H9 (cell line): ENCODE data around the gene VARS1. TPM values are rescaled to one million over a fixed set of nuclear protein-coding genes. Genes with fewer than 3 reads are reported as not detected.

Experiments used
- DNase-seq: peaks from one replicate; pipeline ENCODE4 v3.0.0-alpha.2; 2017
- H2AFZ ChIP-seq: one replicate; pipeline ENCODE4 v1.6.1; 2013; ENCODE audit warnings: mild to moderate bottlenecking, low read length, control low read depth, moderate library complexity
- H2AK5ac ChIP-seq: 2 replicates; pipeline ENCODE4 v1.6.1; 2013; ENCODE audit warnings: low read length, control low read depth, mixed read lengths; ENCODE audit not compliant: insufficient read length
- H2BK120ac ChIP-seq: one replicate; pipeline ENCODE4 v1.6.1; 2013; ENCODE audit warnings: low read depth, mild to moderate bottlenecking, low read length, control low read depth, inconsistent platforms; ENCODE audit not compliant: poor library complexity, severe bottlenecking
- H2BK12ac ChIP-seq: 2 replicates; pipeline ENCODE4 v1.6.1; 2013; ENCODE audit warnings: low read length, control low read depth, mixed read lengths, low read depth; ENCODE audit not compliant: insufficient read length
- H2BK15ac ChIP-seq: 2 replicates; pipeline ENCODE4 v1.6.1; 2013; ENCODE audit warnings: low read depth, low read length, control low read depth
- H2BK20ac ChIP-seq: one replicate; pipeline ENCODE4 v1.6.1; 2013; ENCODE audit warnings: low read depth, mild to moderate bottlenecking, low read length, control low read depth, inconsistent platforms; ENCODE audit not compliant: poor library complexity, severe bottlenecking
- H2BK5ac ChIP-seq: 2 replicates; pipeline ENCODE4 v1.6.1; 2013; ENCODE audit warnings: low read length, control low read depth, mixed read lengths; ENCODE audit not compliant: insufficient read length
- H3K14ac ChIP-seq: 2 replicates; pipeline ENCODE4 v1.6.1; 2013; ENCODE audit warnings: low read length, control low read depth; ENCODE audit not compliant: insufficient read depth
- H3K18ac ChIP-seq: 2 replicates; pipeline ENCODE4 v1.6.1; 2013; ENCODE audit warnings: low read depth, mild to moderate bottlenecking, mixed read lengths, low read length, control low read depth; ENCODE audit not compliant: insufficient read length
- H3K23ac ChIP-seq: 2 replicates; pipeline ENCODE4 v1.6.1; 2013; ENCODE audit warnings: low read length, control low read depth, mixed read lengths, low read depth; ENCODE audit not compliant: insufficient read length
- H3K23me2 ChIP-seq: 2 replicates; pipeline ENCODE4 v1.6.1; 2013; ENCODE audit warnings: low read depth, mild to moderate bottlenecking, mixed read lengths, low read length, control low read depth; ENCODE audit not compliant: insufficient read length, poor library complexity, severe bottlenecking
- H3K27ac ChIP-seq: 2 replicates; pipeline ENCODE4 v1.5.1; 2013; ENCODE audit warnings: low read length, control low read depth, mixed read lengths, low read depth; ENCODE audit not compliant: insufficient read length
- H3K27me3 ChIP-seq: 2 replicates; pipeline ENCODE4 v1.6.1; 2013; ENCODE audit warnings: low read length, control low read depth, inconsistent platforms; ENCODE audit not compliant: insufficient read depth
- H3K4ac ChIP-seq: 2 replicates; pipeline ENCODE4 v1.6.1; 2013; ENCODE audit warnings: low read depth, mild to moderate bottlenecking, control low read depth, inconsistent platforms, low read length, moderate library complexity
- H3K4me1 ChIP-seq: 2 replicates; pipeline ENCODE4 v1.6.1; 2013; ENCODE audit warnings: low read length, control low read depth, inconsistent platforms; ENCODE audit not compliant: insufficient read depth
- H3K4me2 ChIP-seq: 2 replicates; pipeline ENCODE4 v1.6.1; 2013; ENCODE audit warnings: low read length, control low read depth, mixed read lengths; ENCODE audit not compliant: insufficient read length, insufficient read depth
- H3K56ac ChIP-seq: 2 replicates; pipeline ENCODE4 v1.6.1; 2013; ENCODE audit warnings: low read depth, mild to moderate bottlenecking, mixed read lengths, low read length, control low read depth; ENCODE audit not compliant: insufficient read length
- H3K79me1 ChIP-seq: 2 replicates; pipeline ENCODE4 v1.6.1; 2013; ENCODE audit warnings: low read depth, mild to moderate bottlenecking, moderate library complexity, low read length, control low read depth, inconsistent platforms; ENCODE audit not compliant: insufficient read depth, poor library complexity, severe bottlenecking
- H3K79me2 ChIP-seq: 2 replicates; pipeline ENCODE4 v1.6.1; 2013; ENCODE audit warnings: low read length, control low read depth, inconsistent platforms; ENCODE audit not compliant: insufficient read depth
- H3K9ac ChIP-seq: 2 replicates; pipeline ENCODE4 v1.6.1; 2013; ENCODE audit warnings: low read length, control low read depth, mixed read lengths; ENCODE audit not compliant: insufficient read length; ENCODE audit errors: extremely low read depth
- H3K9me3 ChIP-seq: one replicate; pipeline ENCODE4 v1.6.1; 2013; ENCODE audit warnings: low read depth, low read length, inconsistent platforms; ENCODE audit not compliant: control insufficient read depth
- H3T11ph ChIP-seq: one replicate; pipeline ENCODE4 v1.6.1; 2013; ENCODE audit warnings: mild to moderate bottlenecking, low read length, control low read depth, inconsistent platforms
- H4K20me1 ChIP-seq: one replicate; pipeline ENCODE4 v1.6.1; 2013; ENCODE audit not compliant: control insufficient read depth, insufficient read length, insufficient read depth
- H4K5ac ChIP-seq: 2 replicates; pipeline ENCODE4 v1.6.1; 2013; ENCODE audit warnings: low read depth, mild to moderate bottlenecking, mixed read lengths, low read length, control low read depth; ENCODE audit not compliant: insufficient read length
- H4K8ac ChIP-seq: replicated peaks from 2 replicates; pipeline ENCODE4 v1.6.1; 2013; ENCODE audit warnings: low read length, control low read depth, mixed read lengths, low read depth; ENCODE audit not compliant: insufficient read length
- H4K91ac ChIP-seq: 2 replicates; pipeline ENCODE4 v1.6.1; 2013; ENCODE audit warnings: low read depth, mild to moderate bottlenecking, moderate library complexity, mixed read lengths, low read length, control low read depth; ENCODE audit not compliant: insufficient read length
- H3K27ac Mint-ChIP-seq, 3 experiments: 2 replicates in 2 of 3; 3 replicates in 1 of 3; pipeline ENCODE4 v1.8.0; 2020 to 2021; ENCODE audit warnings: mixed read lengths in 3 of 3, mild to moderate bottlenecking in 1 of 3, moderate library complexity in 1 of 3
- H3K27me3 Mint-ChIP-seq: 2 replicates; pipeline ENCODE4 v1.8.0; 2021; ENCODE audit warnings: low read depth, mild to moderate bottlenecking, moderate library complexity, mixed read lengths
- H3K36me3 Mint-ChIP-seq, 3 experiments: 2 replicates in 2 of 3; 3 replicates in 1 of 3; pipeline ENCODE4 v1.8.0; 2020 to 2021; ENCODE audit warnings: low read depth in 3 of 3, mixed read lengths in 3 of 3; ENCODE audit not compliant: insufficient read depth in 1 of 3
- H3K4me1 Mint-ChIP-seq, 2 experiments: 2 replicates each; pipeline ENCODE4 v1.8.0; 2020; ENCODE audit warnings: mixed read lengths in 2 of 2
- H3K4me3 Mint-ChIP-seq, 2 experiments: 2 replicates in 1 of 2; 3 replicates in 1 of 2; pipeline ENCODE4 v1.8.0; 2020 to 2021; ENCODE audit warnings: mild to moderate bottlenecking in 2 of 2, mixed read lengths in 2 of 2, moderate library complexity in 1 of 2
- H3K9me3 Mint-ChIP-seq, 2 experiments: 2 replicates in 1 of 2; 3 replicates in 1 of 2; pipeline ENCODE4 v1.8.0; 2020; ENCODE audit warnings: mild to moderate bottlenecking in 2 of 2, mixed read lengths in 2 of 2, moderate library complexity in 1 of 2
- WGBS: extraction: QIAGEN DNeasy Blood & Tissue Kit; methylation state at CpG from one replicate; pipeline ENCODE4 v1.1.7; 2013; ENCODE audit warnings: missing lambda C conversion rate, low lambda C conversion rate, mixed read lengths; ENCODE audit not compliant: insufficient read length; ENCODE audit errors: extremely low coverage; 5-methylcytosine and 5-hydroxymethylcytosine counted together
- total RNA-seq: library from RNA; stranded (reverse); gene quantifications from 2 replicates; pipeline ENCODE4 v1.2.1, GENCODE V29; 2021
- TF ChIP-seq, protein P1 (sequence below): fragments of 200-600 bp; sonication (generic); conservative IDR thresholded peaks from 3 replicates; pipeline ENCODE4 v1.8.0; 2021; ENCODE audit warnings: antibody characterized with exemption, mild to moderate bottlenecking

The VARS1 gene
- total RNA-seq, 1 experiment from 2014 or later = 154 TPM

DNA sequence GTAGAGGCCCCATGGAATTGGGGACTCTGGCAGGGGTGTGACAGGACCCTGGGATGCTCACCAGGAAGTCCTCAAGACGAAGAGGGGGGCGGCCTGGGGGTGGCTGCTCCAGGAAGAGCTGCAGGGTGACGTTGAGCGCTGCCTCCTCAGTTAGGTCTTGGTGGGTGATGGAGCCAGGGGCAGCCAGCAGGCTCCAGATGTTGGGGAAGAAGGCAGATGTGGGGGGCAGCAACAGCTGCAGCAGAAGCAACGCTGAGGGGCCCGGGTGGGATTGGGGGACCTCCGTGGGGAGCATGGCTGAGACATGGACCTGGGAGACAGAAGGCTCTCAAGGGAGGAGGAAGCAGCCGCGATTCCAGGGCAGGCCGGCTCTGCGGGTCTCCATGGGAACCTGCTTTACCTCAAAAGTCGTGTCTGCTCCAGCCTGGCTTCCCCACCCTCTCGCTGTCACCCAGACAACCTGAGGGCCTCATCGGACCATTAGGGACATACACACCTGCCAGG is 19.0 kb downstream of the VARS1 start:
- no peak overlapping the region for H4K91ac ChIP-seq
- H3K4me2 ChIP-seq = no peak overlapping the region
- DNase-seq = no peak
- no peak overlapping the region for H2AFZ ChIP-seq
- H3K36me3 Mint-ChIP-seq = peaks cover 22 to 39% (median 24%) of the 10 kb centered on the region in 3 experiments; a peak in 6 of 7 replicates
- no peak overlapping the region for H3K18ac ChIP-seq
- H2BK20ac ChIP-seq = no peak overlapping the region
- no peak overlapping the region for H4K8ac ChIP-seq
- H3K23ac ChIP-seq = no peak overlapping the region
- H4K20me1 ChIP-seq = no peaks in the 10 kb centered on the region
- no peak overlapping the region for H2BK120ac ChIP-seq
- no peak overlapping the region for H3K14ac ChIP-seq
- no peak overlapping the region for H2BK5ac ChIP-seq
- H2BK15ac ChIP-seq = no peak overlapping the region
- H3K27ac Mint-ChIP-seq = peak overlapping the region in 2 of 3 experiments; percentile 52 to 61; a peak in 2 of 7 replicates
- H3K79me1 ChIP-seq = no peaks in the 10 kb centered on the region
- H3K27me3 ChIP-seq = no peaks in the 10 kb centered on the region
- TF ChIP-seq, protein P1, sequence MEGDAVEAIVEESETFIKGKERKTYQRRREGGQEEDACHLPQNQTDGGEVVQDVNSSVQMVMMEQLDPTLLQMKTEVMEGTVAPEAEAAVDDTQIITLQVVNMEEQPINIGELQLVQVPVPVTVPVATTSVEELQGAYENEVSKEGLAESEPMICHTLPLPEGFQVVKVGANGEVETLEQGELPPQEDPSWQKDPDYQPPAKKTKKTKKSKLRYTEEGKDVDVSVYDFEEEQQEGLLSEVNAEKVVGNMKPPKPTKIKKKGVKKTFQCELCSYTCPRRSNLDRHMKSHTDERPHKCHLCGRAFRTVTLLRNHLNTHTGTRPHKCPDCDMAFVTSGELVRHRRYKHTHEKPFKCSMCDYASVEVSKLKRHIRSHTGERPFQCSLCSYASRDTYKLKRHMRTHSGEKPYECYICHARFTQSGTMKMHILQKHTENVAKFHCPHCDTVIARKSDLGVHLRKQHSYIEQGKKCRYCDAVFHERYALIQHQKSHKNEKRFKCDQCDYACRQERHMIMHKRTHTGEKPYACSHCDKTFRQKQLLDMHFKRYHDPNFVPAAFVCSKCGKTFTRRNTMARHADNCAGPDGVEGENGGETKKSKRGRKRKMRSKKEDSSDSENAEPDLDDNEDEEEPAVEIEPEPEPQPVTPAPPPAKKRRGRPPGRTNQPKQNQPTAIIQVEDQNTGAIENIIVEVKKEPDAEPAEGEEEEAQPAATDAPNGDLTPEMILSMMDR = no peak
- H2BK12ac ChIP-seq = no peak overlapping the region
- H3K9me3 Mint-ChIP-seq = no peaks in the 10 kb centered on the region
- H3K79me2 ChIP-seq = no peaks in the 10 kb centered on the region
- H3T11ph ChIP-seq = no peak overlapping the region
- H3K23me2 ChIP-seq = no peaks in the 10 kb centered on the region
- no CpG with 5 or more reads among the region's 14 CpGs for WGBS
- no peak overlapping the region for H3K56ac ChIP-seq
- no peak overlapping the region for H4K5ac ChIP-seq
- no peaks in the 10 kb centered on the region for H3K27me3 Mint-ChIP-seq
- peaks cover 5 to 10% of the 10 kb centered on the region in 2 experiments; a peak in 3 of 4 replicates for H3K4me1 Mint-ChIP-seq
- no peak overlapping the region for H3K9ac ChIP-seq
- no peaks in the 10 kb centered on the region for H3K4me1 ChIP-seq
- no peak overlapping the region for H3K4me3 Mint-ChIP-seq
- no peak overlapping the region for H3K27ac ChIP-seq
- no peak overlapping the region for H2AK5ac ChIP-seq
- H3K4ac ChIP-seq = no peak overlapping the region
- no peaks in the 10 kb centered on the region for H3K9me3 ChIP-seq
